Vagina (tissue), 2 donors: ENCODE results near the gene MARK1.

Experiments
- CTCF ChIP-seq, 3 experiments: fragments of 450-650 bp in 2 of 3; fragments of 200-600 bp in 1 of 3; sonication (generic) in 1 of 3; IDR thresholded peaks; one replicate each; pipeline ENCODE4 v1.5.1; 2017 to 2019; ENCODE audit warnings: antibody characterized with exemption in 3 of 3, mild to moderate bottlenecking in 2 of 3, moderate library complexity in 2 of 3
- POLR2AphosphoS5 ChIP-seq, 2 donors: sonication (generic); formaldehyde crosslinking; IDR thresholded peaks; one replicate each; pipeline ENCODE4 v1.9.0; 2017; ENCODE audit warnings: antibody characterized with exemption in 2 of 2, mild to moderate bottlenecking in 2 of 2, low read depth in 1 of 2; ENCODE audit not compliant: insufficient read depth in 1 of 2

GRCh38 chr1:220708936-220709801 lies 181.2 kb downstream of the MARK1 start:
- no peak for TF ChIP-seq POLR2AphosphoS5 (IDR thresholded peaks at IDR 0.05; ENCODE audit: insufficient read depth in 1 of 2, low read depth in 1 of 2)
- no peak for TF ChIP-seq CTCF (IDR thresholded peaks at IDR 0.05)
